Posterior cingulate gyrus (tissue), 11 donors: ENCODE data around the gene RBM10.
"Not testable (repeated sequence)": the region's sequence is repeated elsewhere in the genome, so short reads cannot be mapped to it uniquely, and the experiment has no call there.

Source experiments
- DNase-seq, 10 donors: peaks; one replicate each; pipeline versions ENCODE4 v3.0.0 to v3.0.0-alpha.2; 2020 to 2021; ENCODE audit warnings: mixed read lengths in 3 of 10
- intact Hi-C: fragments of 100-400 bp; cut with DNase I; formaldehyde crosslinking; loops from one replicate; pipeline ENCODE4 v1.15.1; 2023

Gene RBM10

GRCh38 chrX:47144626-47145394, at the start of gene RBM10, which contains the start of gene NDUFB11:
Gene RBM10 (plus strand): TSS chrX:47145221. CDS start chrX:47147482, 2,261 bp downstream.
Gene NDUFB11 (minus strand): TSS chrX:47144702. CDS start chrX:47144679, 23 bp downstream.
- intact Hi-C loops: no loop called here
- peak; percentile 84 to 99 (median 90) for DNase-seq

- no peak for DNase-seq
- intact Hi-C loops: no loop called here
These were observed 48.0 kb upstream of the RBM10 start for GRCh38 chrX:47097018-47097417.

GRCh38 chrX:47098338-47099094, 46.5 kb upstream of the RBM10 start:
- DNase-seq: no peak
- intact Hi-C loops: no loop called here

- DNase-seq: no peak
- intact Hi-C loops: no loop called here
These were observed 43.8 kb upstream of the RBM10 start for GRCh38 chrX:47101206-47101605.

GRCh38 chrX:47110936-47111615, 33.9 kb upstream of the RBM10 start:
- intact Hi-C loops: not testable (repeated sequence)

GRCh38 chrX:47112316-47112954, 32.6 kb upstream of the RBM10 start:
- intact Hi-C loops: no loop called here
- DNase-seq: no peak

More at GRCh38 chrX:47110936-47111615, 33.9 kb upstream of the RBM10 start:
- DNase-seq: peak in 1 of 10 donors; percentile 67

- DNase-seq, intact Hi-C loops: not testable (repeated sequence)
These were observed 28.4 kb upstream of the RBM10 start for GRCh38 chrX:47116551-47117110.

- DNase-seq, intact Hi-C loops: not testable (repeated sequence)
These were observed 20.6 kb upstream of the RBM10 start for GRCh38 chrX:47124466-47124865.

- intact Hi-C loops: no loop called here
- DNase-seq: peak; percentile 80 to 97 (median 88)
These were observed 15.7 kb upstream of the RBM10 start for GRCh38 chrX:47129157-47129898.

GRCh38 chrX:47129899-47130358, 15.1 kb upstream of the RBM10 start:
- DNase-seq: no peak
- intact Hi-C loops: no loop called here

GRCh38 chrX:47133493-47133892, 11.5 kb upstream of the RBM10 start:
- DNase-seq: no peak
- intact Hi-C loops: no loop called here

GRCh38 chrX:47135650-47136049, 9.4 kb upstream of the RBM10 start:
- intact Hi-C loops, DNase-seq: not testable (repeated sequence)

GRCh38 chrX:47138171-47138570, 6.8 kb upstream of the RBM10 start:
- DNase-seq: no peak
- intact Hi-C loops: no loop called here

GRCh38 chrX:47143894-47144625, 961 bp upstream of the RBM10 start:
- peak in 7 of 10 donors; percentile 9 to 79 (median 24) for DNase-seq

GRCh38 chrX:47145395-47146120, 537 bp downstream of the RBM10 start:
- intact Hi-C loops: no loop called here
- DNase-seq: no peak

More at GRCh38 chrX:47143894-47144625, 961 bp upstream of the RBM10 start:
- intact Hi-C loops: no loop called here

- intact Hi-C loops: no loop called here
- no peak for DNase-seq
These were observed 1.3 kb downstream of the RBM10 start for GRCh38 chrX:47146121-47146935.
